GM12872 (cell line): ENCODE measurements around the gene NDUFS1.

ENCODE experiments used
- CTCF ChIP-seq: IDR thresholded peaks from 3 replicates; pipeline ENCODE4 v1.5.1; 2011; ENCODE audit warnings: low read depth, mild to moderate bottlenecking, low read length, moderate library complexity; ENCODE audit not compliant: insufficient read depth

The NDUFS1 gene

GRCh38 chr2:206084870-206085741, 74.1 kb downstream of the NDUFS1 start:
- no peak for TF ChIP-seq CTCF

GRCh38 chr2:206084439-206084869, 74.8 kb downstream of the NDUFS1 start:
- no peak for TF ChIP-seq CTCF

- no peak for TF ChIP-seq CTCF
Measured at GRCh38 chr2:206083602-206084438, 75.4 kb downstream of the NDUFS1 start.

- TF ChIP-seq CTCF, result no peak
Measured at GRCh38 chr2:206082298-206082843, 76.9 kb downstream of the NDUFS1 start.

DNA sequence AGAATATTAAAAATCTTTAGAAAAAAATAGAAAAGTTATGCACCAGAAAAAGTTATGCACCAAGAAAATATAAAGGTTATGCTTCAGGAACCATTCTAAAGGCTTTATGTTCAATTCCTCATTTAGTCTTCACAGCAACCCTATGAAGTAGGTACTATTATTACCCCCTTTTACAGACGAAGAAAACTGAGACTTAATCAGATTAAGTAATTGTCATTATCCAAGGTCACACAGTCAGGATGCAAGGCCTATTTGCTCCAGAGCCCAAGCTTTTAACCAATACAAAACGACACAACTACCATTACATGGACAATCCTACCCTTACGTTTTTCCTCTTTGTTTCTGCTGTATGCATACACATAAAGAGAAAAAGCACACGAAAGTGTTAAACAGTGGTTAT, 78.3 kb downstream of the NDUFS1 start:
- no peak for TF ChIP-seq CTCF

DNA sequence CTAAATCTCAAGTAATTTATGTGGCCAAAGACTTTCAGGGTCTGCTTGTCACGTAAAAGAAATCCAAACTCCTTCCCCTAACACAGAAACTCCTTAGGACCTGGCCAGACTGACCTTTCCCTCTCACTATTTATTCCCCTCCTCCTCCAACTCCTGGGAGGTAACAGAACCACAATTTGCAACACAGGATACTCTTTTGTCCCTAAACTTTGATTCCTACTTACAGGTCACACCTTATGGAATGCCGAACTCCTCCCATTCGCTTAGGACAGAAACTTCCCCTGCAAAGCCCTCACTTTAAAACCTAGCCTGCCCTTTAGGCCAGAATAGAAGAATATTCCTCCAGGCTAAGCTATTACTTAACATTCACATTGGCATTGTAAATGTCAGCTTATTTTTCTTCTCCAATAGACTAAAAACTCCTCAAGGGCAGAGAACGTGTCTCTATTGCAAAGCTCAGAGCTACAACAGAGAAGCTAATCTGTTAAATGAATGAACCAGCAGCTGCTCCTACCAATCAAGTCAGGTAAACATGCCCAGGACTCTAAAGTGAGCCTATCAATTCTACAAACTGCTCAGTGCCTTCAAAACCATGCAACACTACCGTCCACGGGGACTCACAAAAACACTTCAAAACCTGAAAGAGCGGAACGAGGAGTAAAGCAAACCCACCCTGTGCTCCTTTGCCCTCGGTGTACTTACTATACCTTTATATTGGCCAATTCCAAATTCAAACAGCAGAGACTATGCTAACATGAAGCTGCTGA, 79.4 kb downstream of the NDUFS1 start:
- no peak for TF ChIP-seq CTCF

DNA sequence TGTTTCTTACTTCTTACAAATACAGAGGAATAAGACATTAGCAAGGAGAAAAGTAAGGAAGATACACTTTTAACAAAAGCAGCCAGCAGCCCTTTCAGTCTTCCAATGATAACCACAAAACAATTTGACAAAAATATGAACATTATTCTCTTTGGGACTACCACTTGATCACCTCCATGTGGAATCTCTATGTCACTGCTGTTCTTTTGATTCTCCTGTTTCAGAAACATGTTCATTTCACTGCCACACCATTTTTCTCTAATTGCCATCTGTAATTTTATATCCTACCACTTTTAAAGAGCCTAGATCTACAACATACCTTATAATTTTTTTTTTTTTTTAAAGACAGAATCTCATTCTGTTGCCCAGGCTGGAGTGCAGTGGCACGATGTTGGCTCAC, 84.1 kb downstream of the NDUFS1 start:
- TF ChIP-seq CTCF, result no peak
